Peyer's patch (tissue), 4 donors: ENCODE measurements around the gene TULP3. TPM values are rescaled to one million over a fixed set of nuclear protein-coding genes. Genes with fewer than 3 reads are reported as not detected.
A peak's percentile ranks its signal among the peaks of the same experiment; 100 is the strongest.

ENCODE experiments used
- DNase-seq, 3 donors: peaks; one replicate each; pipeline ENCODE4 v3.0.0-alpha.2; 2017 to 2019
- H3K27ac ChIP-seq, 4 donors: fragments of 200-600 bp; sonication (generic); one replicate each; pipeline ENCODE4 v1.5.1; 2016 to 2019
- H3K27me3 ChIP-seq, 2 donors: fragments of 200-600 bp; sonication (generic); one replicate each; pipeline ENCODE4 v1.5.1; 2019
- H3K36me3 ChIP-seq, 3 donors: fragments of 200-600 bp; sonication (generic); one replicate each; pipeline ENCODE4 v1.5.1; 2016 to 2019
- H3K4me1 ChIP-seq, 4 donors: fragments of 200-600 bp; sonication (generic); one replicate each; pipeline ENCODE4 v1.5.1; 2016 to 2019
- H3K4me3 ChIP-seq, 4 donors: fragments of 200-600 bp; sonication (generic); 1 replicate in 3 of 4; 2 replicates in 1 of 4; pipeline ENCODE4 v1.5.1; 2016 to 2019; ENCODE audit warnings: mild to moderate bottlenecking in 1 of 4
- H3K9me3 ChIP-seq, 4 donors: fragments of 200-600 bp; sonication (generic); one replicate each; pipeline ENCODE4 v1.5.1; 2016 to 2019; ENCODE audit warnings: mild to moderate bottlenecking in 1 of 4
- POLR2A ChIP-seq, 2 donors: fragments of 450-650 bp; IDR thresholded peaks; one replicate each; pipeline ENCODE4 v1.5.1; 2017; ENCODE audit warnings: antibody characterized with exemption in 2 of 2, mild to moderate bottlenecking in 2 of 2, moderate library complexity in 2 of 2
- total RNA-seq, 4 donors: library from RNA; depleted of rRNA; stranded (reverse); fragments of >200 nt; gene quantifications; one replicate each; pipeline ENCODE4 v1.1.0, GENCODE V29; 2016
- TF ChIP-seq, protein P1 (sequence below), 6 experiments: fragments of 450-650 bp in 4 of 6; fragments of 200-600 bp in 2 of 6; sonication (generic) in 1 of 6; IDR thresholded peaks; one replicate each; pipeline ENCODE4 v1.5.1; 2017 to 2019; ENCODE audit warnings: antibody characterized with exemption in 6 of 6, mild to moderate bottlenecking in 3 of 6, moderate library complexity in 1 of 6

TULP3 gene
- total RNA-seq, 4 donors from 2014 or later: 7.2 to 63.5 (median 12.6) TPM

DNA sequence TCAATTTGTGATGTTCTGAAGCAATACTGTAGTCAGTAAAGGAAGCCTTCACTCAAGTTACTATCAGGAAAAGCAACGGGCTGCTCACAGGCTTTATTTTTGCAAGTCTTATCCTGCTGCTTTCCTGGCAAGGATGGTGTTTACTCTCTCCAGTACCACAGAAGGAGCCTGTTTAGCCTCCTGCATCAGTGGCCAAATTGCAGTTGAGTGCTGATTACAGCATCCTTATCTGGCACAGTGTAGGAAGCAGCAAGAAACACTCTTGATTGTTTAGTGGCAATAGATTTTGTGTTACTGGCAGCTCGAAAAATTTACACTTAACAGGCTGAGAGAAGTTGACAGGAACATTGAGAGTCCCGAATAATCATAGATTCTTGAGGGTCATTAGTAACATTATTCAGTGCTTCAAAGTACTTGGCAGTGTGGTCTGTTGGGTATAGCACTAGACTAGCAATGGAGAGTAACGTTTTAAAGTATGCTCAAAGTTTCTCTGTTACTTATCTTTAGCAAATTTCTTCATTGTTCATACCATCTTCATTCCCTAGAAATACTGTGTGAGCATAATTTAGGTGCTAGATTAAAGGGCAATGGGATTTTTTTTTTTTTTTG, 11.7 kb downstream of the TULP3 start:
- no peaks in the 10 kb centered on the region for H3K4me1 ChIP-seq
- no peak overlapping the region for H3K27ac ChIP-seq
- TF ChIP-seq, protein P1, sequence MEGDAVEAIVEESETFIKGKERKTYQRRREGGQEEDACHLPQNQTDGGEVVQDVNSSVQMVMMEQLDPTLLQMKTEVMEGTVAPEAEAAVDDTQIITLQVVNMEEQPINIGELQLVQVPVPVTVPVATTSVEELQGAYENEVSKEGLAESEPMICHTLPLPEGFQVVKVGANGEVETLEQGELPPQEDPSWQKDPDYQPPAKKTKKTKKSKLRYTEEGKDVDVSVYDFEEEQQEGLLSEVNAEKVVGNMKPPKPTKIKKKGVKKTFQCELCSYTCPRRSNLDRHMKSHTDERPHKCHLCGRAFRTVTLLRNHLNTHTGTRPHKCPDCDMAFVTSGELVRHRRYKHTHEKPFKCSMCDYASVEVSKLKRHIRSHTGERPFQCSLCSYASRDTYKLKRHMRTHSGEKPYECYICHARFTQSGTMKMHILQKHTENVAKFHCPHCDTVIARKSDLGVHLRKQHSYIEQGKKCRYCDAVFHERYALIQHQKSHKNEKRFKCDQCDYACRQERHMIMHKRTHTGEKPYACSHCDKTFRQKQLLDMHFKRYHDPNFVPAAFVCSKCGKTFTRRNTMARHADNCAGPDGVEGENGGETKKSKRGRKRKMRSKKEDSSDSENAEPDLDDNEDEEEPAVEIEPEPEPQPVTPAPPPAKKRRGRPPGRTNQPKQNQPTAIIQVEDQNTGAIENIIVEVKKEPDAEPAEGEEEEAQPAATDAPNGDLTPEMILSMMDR (IDR thresholded peaks at IDR 0.05): no peak
- TF ChIP-seq POLR2A (IDR thresholded peaks at IDR 0.05): no peak
- peak in 1 of 3 donors; percentile 26 for DNase-seq
- H3K9me3 ChIP-seq: no peaks in the 10 kb centered on the region
- no peaks in the 10 kb centered on the region for H3K27me3 ChIP-seq
- H3K36me3 ChIP-seq: no peaks in the 10 kb centered on the region
- no peak overlapping the region for H3K4me3 ChIP-seq

DNA sequence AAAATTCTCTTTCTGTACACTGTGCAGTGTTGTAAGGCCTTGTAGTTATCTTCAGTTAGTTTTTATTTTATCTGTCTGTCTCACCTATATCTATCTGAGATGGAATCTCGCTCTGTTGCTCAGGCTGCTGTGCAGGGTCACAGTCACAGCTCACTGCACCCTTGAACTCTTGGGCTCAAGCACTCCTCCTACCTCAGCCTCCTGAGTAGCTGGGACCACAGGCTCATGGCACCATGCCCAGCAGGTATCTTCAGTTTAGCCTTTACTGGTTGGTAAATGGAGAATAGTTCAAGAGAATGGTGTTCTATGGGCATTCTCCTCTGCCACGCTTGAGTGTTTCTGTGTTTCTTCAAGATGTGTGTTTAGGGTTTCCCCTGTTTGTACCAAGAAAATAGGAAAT, 13.6 kb downstream of the TULP3 start:
- DNase-seq: peak in 1 of 3 donors; percentile 15
- no peak for TF ChIP-seq POLR2A (IDR thresholded peaks at IDR 0.05)
- TF ChIP-seq, protein P1 (IDR thresholded peaks at IDR 0.05): no peak
- no peak overlapping the region for H3K27ac ChIP-seq
- peaks cover 0 to 2% (median 0%) of the 10 kb centered on the region in 3 donors for H3K36me3 ChIP-seq
- H3K27me3 ChIP-seq: no peaks in the 10 kb centered on the region
- H3K4me1 ChIP-seq: no peaks in the 10 kb centered on the region
- no peaks in the 10 kb centered on the region for H3K9me3 ChIP-seq
- H3K4me3 ChIP-seq: no peak overlapping the region

DNA sequence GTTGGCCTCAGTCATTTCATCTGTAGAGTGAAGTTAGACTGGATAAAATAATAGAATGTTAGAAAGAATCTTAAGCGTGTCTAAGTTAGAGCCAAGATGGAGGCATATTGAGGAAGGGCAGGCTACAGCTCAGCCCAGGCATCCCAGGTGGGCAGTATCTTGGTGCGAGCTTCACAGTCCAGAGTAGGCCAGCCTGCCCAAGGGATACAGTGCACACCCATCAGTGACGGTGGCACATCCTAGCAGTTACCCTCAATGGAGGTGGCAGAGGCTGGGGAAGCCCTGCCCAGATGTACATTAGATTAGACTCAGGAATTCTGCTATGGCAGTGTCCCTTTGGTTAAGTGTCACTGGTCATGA, 21.5 kb downstream of the TULP3 start:
- no peak for DNase-seq
- TF ChIP-seq, protein P1 (IDR thresholded peaks at IDR 0.05): no peak
- TF ChIP-seq POLR2A (IDR thresholded peaks at IDR 0.05): no peak
- Histone ChIP-seq H3K4me3 (no peak overlapping the region), H3K4me1 (no peaks in the 10 kb centered on the region), H3K27me3 (no peaks in the 10 kb centered on the region), H3K27ac (no peak overlapping the region), H3K36me3 (peaks cover 0 to 16% (median 0%) of the 10 kb centered on the region in 3 donors), H3K9me3 (no peaks in the 10 kb centered on the region)

DNA sequence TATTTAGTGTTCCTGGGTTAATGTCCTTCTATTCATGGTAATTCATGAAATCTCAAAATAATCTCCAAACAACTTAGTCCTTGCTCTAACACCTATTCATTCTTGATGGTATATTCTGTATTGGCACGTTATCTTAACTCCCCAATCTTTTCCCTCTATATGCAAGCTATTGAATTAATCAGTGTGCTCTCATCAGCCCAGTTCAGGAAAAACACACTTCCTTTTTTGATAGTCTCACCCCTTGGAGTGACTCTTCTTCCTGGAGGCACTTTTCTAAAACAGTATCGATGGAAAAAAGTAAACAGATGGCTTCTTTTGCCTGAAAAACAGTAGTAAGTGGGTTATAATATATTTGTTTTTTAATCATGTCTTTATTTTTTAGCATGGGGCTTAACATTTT, 28.6 kb downstream of the TULP3 start:
- no peaks in the 10 kb centered on the region for H3K27me3 ChIP-seq
- H3K4me1 ChIP-seq: no peaks in the 10 kb centered on the region
- no peak for TF ChIP-seq POLR2A (IDR thresholded peaks at IDR 0.05)
- TF ChIP-seq, protein P1 (IDR thresholded peaks at IDR 0.05): no peak
- peaks cover 0 to 35% (median 0%) of the 10 kb centered on the region in 3 donors for H3K36me3 ChIP-seq
- no peak overlapping the region for H3K27ac ChIP-seq
- H3K9me3 ChIP-seq: no peaks in the 10 kb centered on the region
- no peak overlapping the region for H3K4me3 ChIP-seq
- no peak for DNase-seq

DNA sequence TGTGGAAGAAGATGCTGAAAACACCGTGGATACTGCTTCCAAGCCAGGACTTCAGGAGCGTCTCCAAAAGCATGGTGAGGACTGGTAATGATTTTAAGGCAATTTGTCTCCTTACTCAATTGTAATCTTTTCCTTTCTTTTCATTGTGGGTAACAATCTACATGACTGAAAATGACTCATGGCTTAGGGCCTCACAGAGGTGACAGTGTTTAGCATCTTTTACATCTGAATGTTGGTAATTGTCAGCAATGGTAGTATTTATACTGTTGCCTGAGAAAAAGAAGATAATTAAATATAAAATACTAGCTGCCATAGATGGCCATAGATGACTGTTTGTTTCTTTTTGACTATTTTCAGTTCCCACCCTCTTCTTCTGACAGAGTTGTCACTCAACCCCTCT, 31.6 kb downstream of the TULP3 start:
- no peak for TF ChIP-seq POLR2A (IDR thresholded peaks at IDR 0.05)
- TF ChIP-seq, protein P1 (IDR thresholded peaks at IDR 0.05): no peak
- no peaks in the 10 kb centered on the region for H3K4me1 ChIP-seq
- H3K9me3 ChIP-seq: no peaks in the 10 kb centered on the region
- no peak for DNase-seq
- H3K4me3 ChIP-seq: no peak overlapping the region
- no peaks in the 10 kb centered on the region for H3K27me3 ChIP-seq
- H3K27ac ChIP-seq: no peak overlapping the region
- peaks cover 0 to 53% (median 0%) of the 10 kb centered on the region in 3 donors for H3K36me3 ChIP-seq

DNA sequence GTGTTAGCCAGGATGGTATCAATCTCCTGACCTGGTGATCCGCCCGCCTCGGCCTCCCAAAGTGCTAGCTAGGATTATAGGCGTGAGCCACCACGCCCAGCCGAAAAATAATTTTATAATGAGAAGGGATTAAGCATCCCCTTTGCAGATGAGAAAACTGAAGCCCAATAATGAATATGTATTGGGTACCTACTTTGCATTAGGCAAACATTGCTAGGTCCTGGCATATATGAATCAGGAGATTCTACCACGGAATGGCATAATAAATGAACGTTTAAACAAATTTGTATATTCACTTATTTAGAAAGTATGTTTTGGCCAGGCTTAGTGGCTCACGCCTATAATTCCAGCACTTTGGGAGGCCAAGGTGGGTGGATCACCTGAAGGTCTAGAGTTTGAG, 32.4 kb downstream of the TULP3 start:
- Histone ChIP-seq H3K27ac (no peak overlapping the region), H3K9me3 (no peaks in the 10 kb centered on the region), H3K27me3 (no peaks in the 10 kb centered on the region), H3K36me3 (peaks cover 0 to 53% (median 0%) of the 10 kb centered on the region in 3 donors), H3K4me3 (no peak overlapping the region), H3K4me1 (no peaks in the 10 kb centered on the region)
- DNase-seq: no peak
- no peak for TF ChIP-seq POLR2A (IDR thresholded peaks at IDR 0.05)
- TF ChIP-seq, protein P1 (IDR thresholded peaks at IDR 0.05): no peak
